Kidney epithelial cell (primary cell): ENCODE data around the gene ANKH. TPM values are rescaled to one million over a fixed set of nuclear protein-coding genes. Genes with fewer than 3 reads are reported as not detected.

Experiments used
- DNase-seq: peaks from one replicate; pipeline ENCODE4 v3.0.0-alpha.2; 2010; ENCODE audit warnings: low read depth
- H3K27me3 ChIP-seq: 2 replicates; pipeline ENCODE4 v1.6.0; 2011; ENCODE audit warnings: low read length; ENCODE audit not compliant: control insufficient read depth, insufficient read depth
- H3K36me3 ChIP-seq: 2 replicates; pipeline ENCODE4 v1.5.1; 2011; ENCODE audit warnings: low read length; ENCODE audit not compliant: control insufficient read depth, insufficient read depth
- H3K4me3 ChIP-seq: 2 replicates; pipeline ENCODE4 v1.5.1; 2011; ENCODE audit warnings: low read depth, mild to moderate bottlenecking, control low read depth, low read length
- total RNA-seq: library from RNA; depleted of rRNA; stranded (reverse); fragments of >200 nt; gene quantifications from 2 replicates; pipeline ENCODE4 v1.2.3, GENCODE V29; 2015
- TF ChIP-seq, protein P1 (sequence below): IDR thresholded peaks from 2 replicates; pipeline ENCODE4 v1.5.1; 2011; ENCODE audit warnings: mild to moderate bottlenecking, moderate library complexity, low read length, control low read depth, inconsistent platforms; ENCODE audit not compliant: insufficient read depth, poor library complexity, severe bottlenecking

The ANKH gene
- total RNA-seq, 1 donor from 2014 or later = 15.8 TPM

DNA sequence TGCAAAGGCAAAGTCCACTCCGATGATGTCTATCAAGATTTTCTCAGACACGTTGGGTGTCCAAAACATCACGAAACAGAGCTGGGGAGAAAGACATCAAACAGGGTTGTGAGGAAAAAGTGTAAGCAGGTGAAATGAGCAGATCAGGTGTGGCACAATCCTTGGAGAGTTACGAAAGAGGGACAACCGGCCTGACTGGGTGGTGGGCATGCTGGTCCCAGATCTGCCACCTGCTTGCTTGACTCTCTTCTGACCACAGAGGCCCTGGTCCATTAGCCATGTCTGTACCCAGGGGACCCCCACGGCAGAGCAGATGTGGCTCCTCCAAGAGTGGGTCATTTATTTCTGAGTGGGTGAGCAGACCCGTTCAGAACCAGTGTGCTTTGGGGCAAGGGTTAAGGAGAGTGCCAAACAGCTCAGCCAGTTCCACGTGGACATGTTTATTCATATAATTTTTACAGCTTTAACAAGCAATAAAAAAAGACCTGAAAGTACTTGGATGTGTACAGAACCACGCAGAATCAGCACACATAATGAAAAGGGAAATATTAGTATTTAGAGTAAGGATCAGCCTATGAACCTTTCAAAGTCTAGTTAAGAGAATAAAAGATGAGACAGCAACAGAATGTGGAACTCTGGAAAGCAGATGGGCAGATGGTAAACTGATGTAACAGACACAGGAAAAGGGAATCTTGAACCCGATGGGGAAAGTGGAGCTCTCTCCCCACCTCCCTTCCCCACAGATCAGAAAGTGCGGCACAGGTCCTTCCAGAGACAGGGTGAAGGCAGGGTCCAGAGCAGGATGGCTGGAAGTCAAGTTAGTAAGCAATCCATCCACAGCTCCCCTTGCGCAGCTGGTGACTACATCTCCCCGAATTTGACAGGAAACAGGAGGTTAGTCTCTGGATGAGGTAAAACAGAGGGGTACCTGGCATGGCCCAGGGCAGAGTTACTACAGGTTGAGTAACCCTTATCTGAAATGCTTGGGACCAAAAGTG, 154.5 kb downstream of the ANKH start:
- H3K36me3 ChIP-seq = peaks cover 1% of the 10 kb centered on the region
- no peaks in the 10 kb centered on the region for H3K27me3 ChIP-seq
- DNase-seq = no peak
- TF ChIP-seq, protein P1, sequence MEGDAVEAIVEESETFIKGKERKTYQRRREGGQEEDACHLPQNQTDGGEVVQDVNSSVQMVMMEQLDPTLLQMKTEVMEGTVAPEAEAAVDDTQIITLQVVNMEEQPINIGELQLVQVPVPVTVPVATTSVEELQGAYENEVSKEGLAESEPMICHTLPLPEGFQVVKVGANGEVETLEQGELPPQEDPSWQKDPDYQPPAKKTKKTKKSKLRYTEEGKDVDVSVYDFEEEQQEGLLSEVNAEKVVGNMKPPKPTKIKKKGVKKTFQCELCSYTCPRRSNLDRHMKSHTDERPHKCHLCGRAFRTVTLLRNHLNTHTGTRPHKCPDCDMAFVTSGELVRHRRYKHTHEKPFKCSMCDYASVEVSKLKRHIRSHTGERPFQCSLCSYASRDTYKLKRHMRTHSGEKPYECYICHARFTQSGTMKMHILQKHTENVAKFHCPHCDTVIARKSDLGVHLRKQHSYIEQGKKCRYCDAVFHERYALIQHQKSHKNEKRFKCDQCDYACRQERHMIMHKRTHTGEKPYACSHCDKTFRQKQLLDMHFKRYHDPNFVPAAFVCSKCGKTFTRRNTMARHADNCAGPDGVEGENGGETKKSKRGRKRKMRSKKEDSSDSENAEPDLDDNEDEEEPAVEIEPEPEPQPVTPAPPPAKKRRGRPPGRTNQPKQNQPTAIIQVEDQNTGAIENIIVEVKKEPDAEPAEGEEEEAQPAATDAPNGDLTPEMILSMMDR = no peak
- no peak overlapping the region for H3K4me3 ChIP-seq

DNA sequence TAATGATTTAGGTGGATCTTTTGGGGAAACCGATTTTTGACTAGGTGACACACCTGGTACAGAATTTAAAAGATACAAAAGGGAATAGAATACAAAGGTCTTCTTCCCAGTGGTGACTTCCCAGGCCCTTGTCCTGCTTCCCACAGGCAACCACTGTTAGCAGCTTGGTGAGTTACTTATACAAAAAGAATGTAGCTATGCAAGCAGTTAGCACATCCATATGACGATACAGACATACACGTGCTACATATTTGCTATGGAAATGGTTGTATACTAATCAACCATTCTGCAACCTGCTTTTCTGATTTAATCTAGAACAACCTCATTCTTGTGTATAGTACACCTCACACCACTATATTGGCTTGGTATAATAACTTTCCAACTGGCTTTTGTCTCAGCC, 156.1 kb downstream of the ANKH start:
- TF ChIP-seq, protein P1 = no peak
- no peaks in the 10 kb centered on the region for H3K27me3 ChIP-seq
- peaks cover 3% of the 10 kb centered on the region for H3K36me3 ChIP-seq
- no peak for DNase-seq
- no peak overlapping the region for H3K4me3 ChIP-seq

DNA sequence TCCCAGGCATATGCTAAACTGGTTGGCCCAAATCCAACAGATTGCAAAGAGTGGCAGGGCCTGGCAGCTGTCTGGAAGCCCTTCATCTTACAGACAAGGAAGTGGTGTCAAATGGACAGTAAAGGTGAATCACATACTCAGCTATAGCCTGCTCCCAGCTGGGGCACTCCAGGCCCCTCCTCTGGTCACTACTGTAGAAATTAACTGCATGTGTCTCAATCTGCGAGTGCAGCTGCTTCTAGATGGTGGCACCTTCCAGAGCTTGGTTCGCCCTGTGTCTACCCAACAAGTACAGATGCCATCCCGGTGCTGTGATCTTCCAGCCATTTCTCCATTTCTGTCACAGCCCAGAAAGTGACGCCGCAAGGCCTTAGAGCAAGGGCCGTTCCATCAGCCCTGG, 156.9 kb downstream of the ANKH start:
- TF ChIP-seq, protein P1 = no peak
- Histone ChIP-seq H3K27me3 (no peaks in the 10 kb centered on the region), H3K4me3 (no peak overlapping the region), H3K36me3 (peaks cover 3% of the 10 kb centered on the region)
- no peak for DNase-seq

DNA sequence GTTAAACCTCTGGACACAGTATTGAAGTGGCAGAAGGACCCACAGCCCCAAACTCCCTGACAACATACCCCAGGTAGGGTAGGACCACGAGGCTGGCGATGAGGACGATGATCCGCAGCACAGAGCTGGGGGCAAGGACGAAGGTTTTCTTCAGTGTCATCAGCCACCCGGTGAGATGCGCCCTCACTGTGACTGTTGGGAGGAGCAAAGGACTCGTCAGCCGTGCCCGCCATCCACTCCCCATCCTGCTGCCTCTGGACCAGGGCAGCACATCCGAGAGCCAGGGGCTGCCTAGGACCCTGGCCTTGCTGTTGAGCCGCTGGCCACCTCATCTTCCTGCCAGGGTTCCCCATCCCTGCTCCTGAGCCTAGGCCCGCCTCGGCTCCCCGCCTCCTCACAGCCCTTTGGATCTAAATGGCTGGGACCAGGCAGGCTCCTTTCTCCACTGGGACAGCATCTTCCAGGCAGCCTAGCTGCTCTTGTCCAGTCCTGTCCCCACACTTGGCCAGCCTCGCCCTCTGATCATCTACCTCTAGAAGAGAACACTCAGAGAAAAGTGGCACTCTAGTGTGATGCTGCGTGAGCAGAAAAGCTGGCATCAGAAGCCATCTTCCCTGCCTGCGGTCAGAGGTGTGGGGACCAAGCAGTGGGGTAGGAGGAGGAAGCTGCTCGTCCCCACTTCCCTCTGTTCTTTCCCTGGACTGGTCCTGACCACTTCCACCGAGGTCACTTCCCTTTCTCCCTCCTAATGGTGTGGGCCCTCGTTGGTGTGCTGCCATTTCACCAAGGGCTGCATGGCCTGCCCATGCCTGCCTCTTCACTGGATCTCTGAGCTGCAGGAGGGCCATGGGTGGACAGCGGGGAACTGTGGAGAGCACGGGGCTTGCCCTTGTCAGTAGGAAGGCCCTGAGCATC, 157.8 kb downstream of the ANKH start:
- H3K27me3 ChIP-seq = no peaks in the 10 kb centered on the region
- no peak for DNase-seq
- TF ChIP-seq, protein P1 = no peak
- no peak overlapping the region for H3K4me3 ChIP-seq
- H3K36me3 ChIP-seq = peaks cover 3% of the 10 kb centered on the region

DNA sequence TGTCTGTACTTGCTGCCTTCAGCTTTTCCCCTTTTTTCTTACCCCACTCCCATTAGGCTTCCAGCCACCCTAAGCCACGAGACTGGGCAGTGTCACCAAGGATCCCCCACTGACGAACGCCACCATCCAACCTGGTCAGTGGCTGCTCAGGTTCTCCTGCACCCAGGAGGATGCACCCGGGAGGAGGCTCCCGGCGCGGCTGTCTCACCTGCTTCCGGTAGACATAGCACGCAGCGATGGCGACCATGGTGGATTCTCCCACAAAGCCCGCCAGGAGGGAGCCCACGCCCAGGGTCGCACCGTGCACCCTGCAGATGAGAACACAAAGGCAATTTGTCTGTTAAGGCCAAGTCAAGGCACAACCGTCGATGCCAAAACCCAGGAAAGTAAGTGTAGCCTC, 158.9 kb downstream of the ANKH start:
- no peak for DNase-seq
- H3K27me3 ChIP-seq = no peaks in the 10 kb centered on the region
- peaks cover 4% of the 10 kb centered on the region for H3K36me3 ChIP-seq
- no peak overlapping the region for H3K4me3 ChIP-seq
- TF ChIP-seq, protein P1 = no peak
